Measurements from ENCODE around the gene KRTAP10-9.

DNA sequence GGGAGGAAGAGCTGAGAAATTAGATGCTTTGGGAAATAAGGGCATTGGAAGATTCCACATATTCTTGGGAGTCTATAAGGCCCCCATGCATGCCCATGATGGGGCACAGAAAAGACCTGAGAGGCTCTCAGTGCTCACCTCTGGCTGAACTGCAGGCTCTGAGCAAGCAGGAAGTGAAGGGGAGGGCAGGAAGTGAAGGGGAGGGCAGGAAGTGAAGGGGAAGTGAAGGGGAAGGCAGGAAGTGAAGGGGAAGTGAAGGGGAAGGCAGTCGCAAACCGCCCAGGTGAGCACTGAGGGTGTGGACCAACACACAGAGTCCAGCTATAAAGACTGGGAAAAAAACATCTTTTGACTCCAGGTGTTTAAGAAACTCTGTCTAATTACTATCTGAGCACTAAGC lies 3.5 kb downstream of the KRTAP10-9 start:
- TF ChIP-seq, protein P1, sequence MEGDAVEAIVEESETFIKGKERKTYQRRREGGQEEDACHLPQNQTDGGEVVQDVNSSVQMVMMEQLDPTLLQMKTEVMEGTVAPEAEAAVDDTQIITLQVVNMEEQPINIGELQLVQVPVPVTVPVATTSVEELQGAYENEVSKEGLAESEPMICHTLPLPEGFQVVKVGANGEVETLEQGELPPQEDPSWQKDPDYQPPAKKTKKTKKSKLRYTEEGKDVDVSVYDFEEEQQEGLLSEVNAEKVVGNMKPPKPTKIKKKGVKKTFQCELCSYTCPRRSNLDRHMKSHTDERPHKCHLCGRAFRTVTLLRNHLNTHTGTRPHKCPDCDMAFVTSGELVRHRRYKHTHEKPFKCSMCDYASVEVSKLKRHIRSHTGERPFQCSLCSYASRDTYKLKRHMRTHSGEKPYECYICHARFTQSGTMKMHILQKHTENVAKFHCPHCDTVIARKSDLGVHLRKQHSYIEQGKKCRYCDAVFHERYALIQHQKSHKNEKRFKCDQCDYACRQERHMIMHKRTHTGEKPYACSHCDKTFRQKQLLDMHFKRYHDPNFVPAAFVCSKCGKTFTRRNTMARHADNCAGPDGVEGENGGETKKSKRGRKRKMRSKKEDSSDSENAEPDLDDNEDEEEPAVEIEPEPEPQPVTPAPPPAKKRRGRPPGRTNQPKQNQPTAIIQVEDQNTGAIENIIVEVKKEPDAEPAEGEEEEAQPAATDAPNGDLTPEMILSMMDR (IDR thresholded peaks at IDR 0.05), result no peak
- no peak for TF ChIP-seq POLR2A (IDR thresholded peaks at IDR 0.05)

Data from heart left ventricle (tissue), 13 donors.